Fibroblast of skin of left biceps (primary cell): Measurements from ENCODE around the gene CDH4.
"Not testable (repeated sequence)": the region's sequence is repeated elsewhere in the genome, so short reads cannot be mapped to it uniquely, and the experiment has no call there.

ENCODE experiments used
- DNase-seq, 2 experiments: peaks; one replicate each; pipeline ENCODE4 v3.0.0-alpha.2; 2013; ENCODE audit warnings: low read depth in 2 of 2

The CDH4 gene

DNA sequence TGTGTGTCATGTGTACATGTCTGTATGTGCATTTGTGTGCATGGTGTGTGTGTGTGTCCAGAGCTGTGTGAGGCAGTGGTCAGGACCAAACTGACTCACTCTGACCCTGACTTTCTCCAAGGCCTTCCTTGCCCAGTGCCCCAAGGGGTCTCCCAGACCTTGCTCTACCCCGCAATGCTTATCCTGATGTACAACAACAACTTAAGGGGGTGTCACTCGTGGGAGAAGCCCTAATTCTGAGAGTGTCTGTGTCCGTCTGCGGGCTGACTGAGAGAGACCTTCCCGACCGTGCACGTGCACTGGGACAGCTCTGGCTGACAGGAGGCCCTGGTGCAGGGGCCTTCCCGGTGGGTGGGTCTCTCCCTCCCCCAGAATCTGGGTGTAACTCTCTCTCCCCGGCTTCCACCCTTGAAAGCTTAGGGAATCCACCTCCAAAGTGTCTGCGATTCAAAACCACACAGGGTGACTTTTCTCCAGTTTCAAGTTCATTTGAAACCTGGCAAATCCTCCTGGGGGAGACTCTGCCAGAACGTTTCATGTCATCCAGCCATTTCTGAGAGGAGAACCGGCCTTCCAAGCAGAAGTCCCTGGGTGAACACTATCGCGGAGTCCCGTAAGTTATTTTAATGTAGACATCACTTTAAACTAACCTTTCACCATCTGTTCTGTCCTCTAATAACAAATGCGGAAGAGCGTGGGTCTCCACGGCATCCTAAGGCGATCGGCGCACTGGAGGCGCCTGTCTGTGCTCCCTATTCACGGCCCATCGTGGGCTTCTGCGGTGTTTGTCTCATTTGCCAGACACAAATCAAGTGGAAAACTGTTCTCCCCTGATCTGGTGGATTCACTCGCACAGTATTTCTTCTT lies 588.1 kb downstream of the CDH4 start:
- no peak for DNase-seq

DNA sequence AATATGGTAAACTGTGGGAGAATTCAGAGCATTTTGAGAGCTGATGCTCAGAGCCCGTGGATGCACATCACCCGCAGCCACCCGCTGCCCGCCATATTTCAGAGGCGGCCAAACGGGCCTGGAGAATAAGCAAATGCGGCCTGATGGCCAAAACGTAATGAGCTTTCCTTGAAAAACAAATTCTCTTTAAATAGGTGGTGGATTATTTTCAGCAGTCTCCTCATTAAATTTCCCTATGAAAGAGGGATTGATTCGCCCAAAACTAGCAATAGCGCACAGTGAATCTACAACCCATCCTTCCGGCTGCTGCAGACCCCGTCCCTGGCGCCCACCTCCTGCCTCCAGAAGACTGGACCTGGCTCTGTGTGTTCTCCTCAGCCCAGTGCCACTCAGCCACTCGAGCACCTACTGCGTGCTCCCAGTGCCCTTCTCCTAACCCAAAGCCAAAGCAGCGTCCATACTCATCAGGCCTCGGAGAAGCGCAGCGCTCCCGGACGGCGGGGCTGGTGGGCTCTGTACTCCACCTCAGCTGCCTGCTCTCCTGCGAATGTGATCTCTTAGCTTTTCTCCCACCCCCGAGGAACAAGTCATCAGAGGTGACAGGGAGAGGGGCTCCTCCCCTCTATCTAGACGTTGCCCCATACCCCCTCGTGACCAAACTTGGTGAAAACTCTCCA lies 588.9 kb downstream of the CDH4 start:
- no peak for DNase-seq

DNA sequence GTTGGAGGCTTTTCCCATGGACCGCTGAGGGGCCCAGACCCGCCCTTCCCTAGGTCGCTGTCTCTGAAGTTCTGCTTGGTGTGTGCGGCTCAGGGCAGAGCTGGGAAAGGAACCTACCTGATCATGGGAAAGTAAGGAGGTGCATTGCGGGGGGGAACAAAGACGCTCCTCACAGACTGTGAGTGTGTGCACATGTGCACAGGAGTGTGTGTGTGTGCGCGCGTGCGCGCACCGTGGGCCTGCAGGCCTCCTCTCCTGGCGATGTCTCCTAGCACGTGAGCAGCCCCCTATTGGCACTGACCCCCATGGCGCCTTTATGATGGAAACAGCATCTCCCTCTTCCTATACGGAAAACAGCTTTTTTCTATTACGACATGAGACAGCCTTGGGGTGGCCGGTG lies 589.5 kb downstream of the CDH4 start:
- DNase-seq = no peak

DNA sequence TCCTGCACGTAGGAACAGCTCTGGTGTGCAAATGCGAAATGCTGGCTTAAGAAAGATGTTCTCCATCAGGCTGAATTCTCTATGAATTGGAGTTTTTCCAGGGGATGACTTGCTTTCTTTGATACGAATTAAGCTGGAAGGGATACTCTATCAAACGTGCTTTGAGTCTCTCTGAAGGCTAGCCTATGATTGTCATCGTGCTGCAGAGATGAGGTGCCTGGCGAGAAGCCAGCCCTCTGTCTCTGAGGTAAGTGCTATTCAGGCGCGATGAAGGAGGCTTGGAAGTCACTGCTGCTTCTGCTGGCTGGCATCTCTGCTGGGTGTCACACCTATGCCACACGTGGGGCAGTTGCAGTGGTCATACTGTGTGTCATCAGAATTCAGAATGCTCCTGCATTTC lies 589.9 kb downstream of the CDH4 start:
- no peak for DNase-seq

DNA sequence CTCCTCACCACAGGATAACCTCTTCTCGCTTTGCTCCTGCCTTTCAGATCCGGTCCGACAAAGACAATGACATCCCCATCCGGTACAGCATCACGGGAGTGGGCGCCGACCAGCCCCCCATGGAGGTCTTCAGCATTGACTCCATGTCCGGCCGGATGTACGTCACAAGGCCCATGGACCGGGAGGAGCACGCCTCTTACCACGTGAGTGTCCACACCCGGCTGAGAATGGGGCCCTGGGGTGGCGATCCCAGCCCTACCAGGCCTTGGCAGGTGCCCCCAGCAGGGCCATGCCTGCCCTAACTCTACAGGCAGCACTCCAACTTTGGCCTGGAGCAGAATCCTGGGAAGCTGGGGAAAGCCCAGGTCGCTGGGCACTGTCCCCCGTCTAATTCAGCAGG lies 592.6 kb downstream of the CDH4 start:
- no peak for DNase-seq

DNA sequence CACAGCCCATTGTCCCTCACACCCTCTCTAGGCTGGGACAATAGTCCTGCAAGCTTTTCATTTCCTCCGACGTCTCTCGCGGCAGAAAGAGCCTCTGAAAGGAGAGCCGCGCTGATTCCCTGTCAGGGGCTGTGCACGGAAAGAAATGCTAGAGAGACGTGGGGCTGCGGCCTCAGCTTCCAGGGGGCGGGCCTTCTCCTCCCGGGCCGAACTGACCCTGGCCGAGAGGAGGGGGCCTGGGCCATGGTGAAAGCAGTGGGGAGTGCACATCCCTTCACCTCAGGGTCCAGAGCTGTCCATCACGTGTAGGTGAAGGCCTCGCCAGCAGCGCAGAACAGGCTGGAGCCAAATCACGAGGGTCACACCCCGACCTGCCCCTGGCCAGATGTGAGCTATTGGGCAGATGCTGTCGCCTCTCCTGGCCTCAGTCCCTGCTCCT lies 593.2 kb downstream of the CDH4 start:
- DNase-seq = no peak

DNA sequence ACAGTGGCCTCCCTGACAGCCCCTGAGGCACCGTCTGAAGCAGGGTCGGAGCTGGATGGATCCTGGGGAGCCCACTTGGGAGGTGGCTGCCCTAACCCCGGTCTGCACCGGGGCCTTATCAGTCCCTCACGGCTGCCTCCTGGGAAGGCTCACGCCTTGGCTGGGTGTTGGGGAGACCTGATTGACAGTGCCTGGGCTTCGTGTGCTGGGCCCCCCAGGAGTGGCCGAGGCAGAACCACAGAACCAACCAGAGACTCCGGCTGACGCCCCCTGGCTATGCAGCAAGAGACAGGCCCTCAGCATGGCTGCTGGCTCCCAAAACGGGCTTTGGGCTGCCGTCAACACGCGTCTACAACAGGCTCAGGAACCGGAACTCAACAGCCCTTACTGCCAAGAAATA lies 594.0 kb downstream of the CDH4 start:
- DNase-seq = no peak

DNA sequence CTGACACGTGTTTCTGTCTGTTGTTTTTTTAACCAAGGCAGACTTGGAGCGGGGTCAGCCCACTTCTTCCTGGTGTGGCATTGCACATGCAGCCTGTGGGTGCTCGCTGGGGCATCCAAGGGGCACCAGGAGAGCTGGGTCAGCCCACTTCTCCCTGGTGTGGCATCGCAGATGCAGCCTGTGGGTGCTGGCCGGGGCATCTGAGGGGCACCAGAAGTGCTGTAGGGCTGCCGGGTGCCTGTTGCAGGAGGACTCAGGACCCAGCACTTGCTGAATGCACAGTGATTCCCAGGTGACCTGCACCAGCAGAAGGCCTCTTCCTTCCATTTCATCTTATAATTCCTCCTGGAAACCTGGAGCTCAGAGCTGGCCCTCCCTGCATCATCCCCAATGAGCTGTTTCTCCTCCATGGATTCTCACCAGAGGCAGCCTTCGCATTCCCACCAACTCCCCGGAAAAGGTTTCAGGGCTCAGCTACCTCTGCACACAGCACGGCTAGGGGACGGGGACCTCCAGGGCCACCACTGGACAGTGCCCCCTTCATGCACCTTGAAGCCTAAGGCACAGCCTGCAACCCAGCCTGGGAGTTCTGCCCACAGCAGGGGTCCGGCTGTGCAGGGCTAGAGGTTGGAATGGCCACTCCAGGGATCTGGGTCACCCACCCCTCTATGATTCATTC lies 594.8 kb downstream of the CDH4 start:
- no peak for DNase-seq

DNA sequence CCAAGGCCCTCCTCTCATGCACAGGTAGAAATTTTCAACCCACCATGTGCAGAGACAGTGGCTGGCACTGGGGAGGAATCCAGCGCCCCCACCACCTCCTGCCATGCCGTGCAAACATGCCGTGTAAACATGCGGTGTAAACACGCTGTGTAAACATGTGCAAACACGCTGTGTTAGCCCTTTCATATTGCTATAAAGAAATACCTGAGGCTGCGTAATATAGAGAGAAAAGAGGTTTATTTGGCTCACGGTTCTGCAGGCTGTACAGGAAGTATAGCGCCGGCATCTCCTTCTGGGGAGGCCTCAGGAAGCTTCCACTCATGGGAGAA lies 595.3 kb downstream of the CDH4 start:
- DNase-seq = no peak

DNA sequence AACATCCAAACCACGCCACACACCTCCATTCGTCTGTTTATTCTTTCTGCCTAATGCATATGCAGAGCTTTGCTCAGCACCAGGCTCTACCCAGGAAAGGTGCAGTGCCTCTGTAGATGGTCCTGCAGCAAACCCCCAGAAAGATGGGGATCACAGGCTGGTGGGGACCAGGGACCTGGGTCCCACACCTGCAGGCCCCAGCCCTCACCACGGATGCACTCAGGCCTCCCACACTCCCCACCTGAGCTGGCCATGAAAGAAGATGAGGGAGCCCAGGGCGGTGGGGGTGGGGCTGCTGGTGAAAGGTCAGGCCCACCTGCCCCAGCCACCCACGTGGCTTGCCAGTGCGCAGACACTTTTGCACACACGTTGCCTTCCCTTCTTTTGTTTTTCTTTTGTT lies 595.9 kb downstream of the CDH4 start:
- no peak for DNase-seq

DNA sequence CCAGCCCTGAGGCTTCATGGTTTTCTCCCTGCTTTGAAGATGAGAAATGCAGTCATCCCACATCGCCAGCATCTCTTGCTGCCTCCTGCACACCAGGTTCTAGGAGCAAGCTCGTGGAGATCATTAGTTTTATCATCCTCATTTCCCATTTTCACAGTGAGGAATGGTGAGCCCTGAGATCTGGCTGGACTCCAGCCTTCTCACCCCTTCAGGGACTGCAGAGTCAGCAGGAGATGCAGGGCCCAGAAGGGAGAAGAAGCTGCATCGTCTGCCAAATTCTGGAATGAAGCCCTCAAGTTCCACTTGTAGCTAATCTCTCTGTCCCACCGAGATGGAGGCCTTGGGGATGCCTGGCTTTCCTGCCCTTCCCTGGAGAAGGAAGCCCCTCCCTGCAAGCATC lies 596.8 kb downstream of the CDH4 start:
- DNase-seq = no peak

DNA sequence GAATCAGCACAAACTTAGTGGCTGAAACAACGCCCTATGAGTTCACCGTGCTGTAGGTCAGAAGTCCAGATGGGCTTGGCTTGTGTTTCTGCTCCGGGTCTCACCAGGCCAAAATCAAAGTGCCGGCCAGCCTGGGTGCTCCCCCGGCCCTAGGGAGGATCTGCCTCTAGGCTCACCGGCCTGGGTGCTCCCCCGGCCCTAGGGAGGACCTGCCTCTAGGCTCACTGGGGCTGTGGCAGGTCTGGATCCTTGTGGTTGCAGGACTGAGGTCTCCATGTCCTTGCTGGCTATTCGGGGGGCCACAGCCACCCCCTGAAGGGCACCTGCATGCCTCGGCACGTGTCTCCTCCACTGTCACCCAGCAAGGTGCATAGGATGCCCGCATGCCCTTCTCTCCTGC lies 597.3 kb downstream of the CDH4 start:
- no peak for DNase-seq

DNA sequence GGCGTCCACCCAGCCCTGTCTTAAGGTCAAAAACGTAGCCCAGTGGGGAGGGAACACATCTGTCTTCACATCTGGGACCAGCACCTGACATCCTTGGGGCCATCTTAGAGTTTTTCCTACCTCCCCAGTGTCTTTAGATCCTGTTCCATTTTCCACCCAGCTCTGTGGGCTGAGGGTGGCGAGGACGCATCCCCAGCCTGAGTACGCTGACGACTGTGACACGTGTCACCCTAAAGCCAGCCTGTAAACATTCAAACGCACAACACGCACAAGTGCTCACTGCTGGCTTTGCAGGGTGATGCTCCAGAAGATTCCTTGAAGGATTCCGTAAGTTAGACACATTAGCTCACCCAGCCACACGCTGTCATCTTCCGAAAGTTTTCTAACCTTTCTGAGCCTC lies 597.8 kb downstream of the CDH4 start:
- no peak for DNase-seq

DNA sequence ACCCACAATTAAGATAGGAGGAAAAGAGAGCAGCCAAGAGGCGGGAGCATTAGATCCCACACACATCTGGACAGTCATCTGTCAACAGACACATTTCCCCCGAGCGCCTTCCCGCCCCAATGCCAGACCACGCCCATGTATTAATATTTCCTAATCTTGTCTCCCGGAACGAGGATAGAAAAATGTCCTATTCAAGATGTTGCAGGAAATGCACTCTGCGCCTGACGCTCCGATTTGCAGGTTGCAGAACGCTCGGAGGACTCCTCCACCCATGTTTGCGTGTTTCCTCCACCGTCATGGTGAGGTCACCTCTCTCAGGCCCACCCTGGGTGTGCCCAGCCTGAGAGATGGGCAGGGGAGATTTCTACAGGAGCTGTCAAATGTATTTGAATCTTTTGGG lies 598.4 kb downstream of the CDH4 start:
- DNase-seq = no peak

DNA sequence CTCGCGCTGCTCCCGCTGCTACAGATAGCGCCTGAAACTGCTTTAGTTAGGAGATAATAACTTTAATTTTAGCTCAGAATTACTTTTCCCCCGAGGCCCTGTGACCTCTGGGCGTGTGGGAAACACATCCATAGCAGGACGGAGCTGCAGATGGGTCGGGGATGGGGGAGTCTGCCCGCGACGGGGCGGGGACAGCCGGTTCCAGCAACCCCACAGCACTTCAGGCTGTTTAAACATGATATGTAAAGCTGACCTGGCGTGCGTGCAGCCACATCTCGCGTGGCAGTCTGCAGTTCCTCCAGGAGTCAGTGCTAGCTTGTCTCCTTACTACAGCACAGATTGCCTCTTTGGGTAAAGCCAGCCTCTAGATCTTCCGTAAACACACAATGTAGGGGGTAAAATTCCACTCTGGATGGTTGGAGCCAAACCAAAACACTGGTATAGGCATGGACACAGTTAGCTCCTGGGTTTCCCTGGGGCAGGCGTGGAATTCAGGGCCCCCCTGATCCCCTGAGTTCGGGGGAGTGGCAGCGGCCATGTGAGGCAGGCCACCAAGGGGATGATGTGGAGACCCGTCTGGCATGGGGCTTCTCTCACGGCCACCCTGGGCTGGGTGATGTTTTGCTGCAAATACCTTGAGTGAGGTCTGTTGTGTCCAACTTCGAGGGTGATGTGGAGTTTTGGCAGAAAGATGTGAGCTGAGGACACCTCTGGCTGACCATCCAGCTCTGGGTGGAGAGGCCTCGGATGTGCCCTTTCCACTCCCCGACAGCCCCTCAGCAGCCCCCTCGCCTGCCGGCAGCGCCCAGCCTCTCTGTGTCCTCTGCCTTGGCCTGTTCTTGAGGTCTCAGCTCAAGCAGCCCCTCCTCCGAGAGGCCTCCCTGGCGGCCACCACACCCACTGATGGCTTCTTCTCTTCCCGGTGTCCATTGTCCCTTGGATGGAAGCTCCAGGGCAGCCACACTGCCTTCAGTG lies 599.2 kb downstream of the CDH4 start:
- no peak for DNase-seq

DNA sequence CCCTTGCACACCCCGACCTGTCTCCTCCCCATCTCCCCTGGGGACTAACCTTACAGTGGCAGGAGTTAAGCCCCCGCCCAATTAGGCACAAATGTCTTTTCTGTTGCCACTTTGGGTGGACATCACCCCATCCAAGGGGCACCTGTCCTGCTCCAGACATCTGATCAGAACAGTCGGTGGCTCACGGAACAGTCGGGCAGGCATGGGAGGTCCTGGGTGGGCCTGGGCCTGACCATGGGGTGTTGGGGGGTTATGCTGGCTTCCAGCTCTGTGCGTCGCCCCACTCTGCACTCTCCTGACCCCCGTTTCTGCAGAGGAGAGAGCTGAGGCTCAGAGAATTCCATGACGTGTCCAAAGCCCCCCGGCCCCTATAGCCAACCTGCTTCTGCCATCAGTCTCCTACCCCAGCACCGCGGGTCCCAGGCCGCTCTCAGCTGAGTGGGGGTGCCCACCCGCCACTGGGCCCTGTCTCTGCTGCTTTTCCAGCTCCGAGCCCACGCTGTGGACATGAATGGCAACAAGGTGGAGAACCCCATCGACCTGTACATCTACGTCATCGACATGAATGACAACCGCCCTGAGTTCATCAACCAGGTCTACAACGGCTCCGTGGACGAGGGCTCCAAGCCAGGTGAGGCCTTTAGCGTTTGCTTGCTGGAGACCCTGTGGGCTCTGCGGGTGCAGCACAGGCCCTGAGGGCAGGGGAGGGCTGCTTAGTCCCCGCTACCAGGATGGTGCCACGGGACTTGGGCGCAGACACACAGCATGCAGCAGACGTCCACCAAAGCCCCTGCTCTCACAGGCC lies 600.4 kb downstream of the CDH4 start:
- no peak for DNase-seq

DNA sequence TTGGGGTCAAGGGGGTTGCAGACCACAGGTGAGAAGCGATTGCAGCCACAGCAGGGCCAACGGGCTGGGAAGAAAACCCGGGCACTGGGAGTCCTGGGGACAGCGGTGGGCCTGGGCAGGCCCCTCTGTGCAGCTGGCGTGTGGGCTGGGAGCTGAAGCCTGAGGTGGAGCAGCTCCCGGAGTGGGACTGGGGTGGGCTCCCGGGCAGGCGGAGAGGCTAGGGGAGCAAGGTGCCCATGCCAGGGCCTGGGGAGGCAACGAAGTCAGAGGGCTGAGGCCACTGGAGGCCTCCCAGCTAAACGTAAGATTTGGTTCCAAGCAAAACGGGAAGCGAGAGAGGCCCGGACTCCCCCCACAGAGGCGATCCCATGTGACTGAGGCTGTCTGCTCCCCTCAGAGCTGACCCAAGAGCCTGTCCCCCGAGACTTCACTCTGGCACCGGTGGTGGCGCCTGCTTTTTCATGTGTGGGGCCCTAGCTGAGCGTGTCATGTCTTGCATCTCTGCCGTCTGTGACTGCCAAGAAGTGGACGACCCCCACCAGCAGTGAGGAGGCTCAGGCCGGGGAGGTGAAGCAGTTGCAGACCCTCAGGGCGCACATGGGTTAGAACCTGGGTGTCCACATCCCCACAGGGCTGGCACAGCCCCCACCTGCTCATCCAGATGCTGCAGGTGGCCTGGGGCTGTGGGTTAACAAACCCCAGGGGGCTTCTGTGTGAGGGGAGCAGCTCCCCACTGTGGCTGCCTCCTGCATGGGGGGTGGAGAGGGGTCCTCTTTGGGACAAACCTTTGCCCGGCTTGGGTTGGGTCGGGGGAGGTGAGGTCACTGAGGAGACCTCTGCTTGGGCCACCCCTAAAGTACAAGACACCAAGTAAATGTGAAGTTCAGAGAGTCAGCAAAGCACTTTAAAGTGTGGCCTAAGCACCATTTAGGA lies 601.3 kb downstream of the CDH4 start:
- DNase-seq = no peak

DNA sequence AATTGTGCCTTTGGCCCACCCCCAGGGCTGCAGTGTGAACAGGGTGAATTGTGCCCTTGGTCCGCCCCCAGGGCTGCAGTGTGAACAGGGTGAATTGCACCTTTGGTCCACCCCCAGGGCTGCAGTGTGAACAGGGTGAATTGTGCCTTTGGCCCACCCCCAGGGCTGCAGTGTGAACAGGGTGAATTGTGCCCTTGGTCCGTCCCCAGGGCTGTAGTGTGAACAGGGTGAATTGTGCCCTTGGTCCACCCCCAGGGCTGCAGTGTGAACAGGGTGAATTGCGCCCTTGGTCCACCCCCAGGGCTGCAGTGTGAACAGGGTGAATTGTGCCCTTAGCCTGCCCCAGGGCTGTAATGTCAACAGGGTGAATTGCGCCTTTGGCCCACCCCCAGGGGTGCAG lies 602.5 kb downstream of the CDH4 start:
- not testable (repeated sequence) for DNase-seq

DNA sequence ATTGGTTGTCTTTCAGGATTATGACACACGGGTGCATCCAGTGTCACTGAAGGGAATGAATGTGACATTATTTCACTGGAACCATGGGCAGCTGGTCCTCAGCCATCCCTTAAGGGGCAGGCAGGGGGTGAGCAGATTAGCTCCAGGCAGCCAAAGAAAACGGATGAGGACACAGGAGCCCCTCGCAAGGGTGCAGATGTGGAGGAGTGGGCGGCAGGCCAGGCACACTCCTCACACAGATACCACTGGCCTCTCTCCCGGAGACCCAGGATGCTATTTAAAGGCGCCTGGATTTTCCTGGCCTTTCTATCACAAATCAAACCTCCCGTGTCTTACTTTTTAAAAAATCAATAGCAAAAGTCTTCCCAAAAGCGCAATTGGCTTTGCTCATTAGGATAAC lies 603.2 kb downstream of the CDH4 start:
- no peak for DNase-seq
